Measurements from ENCODE around the gene SLC35D2. TPM values are rescaled to one million over a fixed set of nuclear protein-coding genes. Genes with fewer than 3 reads are reported as not detected.

Gene SLC35D2
- total and polyA plus RNA-seq, 5 donors: 10.5 to 17.9 (median 14.3) TPM

Other genes starting within 250 kb of the SLC35D2 start
- gene HSD17B3, start 81.5 kb downstream of the SLC35D2 start, total RNA-seq: 1 to 10 TPM in 3 of 4 donors, under 1 TPM in 1; 0.99 to 1.8 (median 1.5) TPM
- gene HSD17B3, start 81.5 kb downstream of the SLC35D2 start, polyA plus RNA-seq: 1.2 TPM
- gene ZNF367, start 34.7 kb upstream of the SLC35D2 start, total RNA-seq: 1 to 10 TPM; 1.3 to 1.7 (median 1.5) TPM
- 0.86 TPM for gene ZNF367, start 34.7 kb upstream of the SLC35D2 start, polyA plus RNA-seq
- gene HABP4, start 66.5 kb upstream of the SLC35D2 start, total RNA-seq: 10 to 100 TPM; 17.1 to 21.7 (median 18.5) TPM
- gene HABP4, start 66.5 kb upstream of the SLC35D2 start, polyA plus RNA-seq: 19.6 TPM
- gene CDC14B, start 236.1 kb upstream of the SLC35D2 start, total RNA-seq: 10 to 100 TPM; 14.4 to 15.7 (median 15.4) TPM
- 5.9 TPM for gene CDC14B, start 236.1 kb upstream of the SLC35D2 start, polyA plus RNA-seq

Data from right cardiac atrium (tissue), 5 donors.